Stomach (tissue), 9 donors: ENCODE measurements around the gene RRP36. TPM values are rescaled to one million over a fixed set of nuclear protein-coding genes. Genes with fewer than 3 reads are reported as not detected.

Experiments used
- DNase-seq, 2 donors: peaks; one replicate each; pipeline versions ENCODE4 v3.0.0 to v3.0.0-alpha.2; 2013 to 2019
- H3K27ac ChIP-seq, 5 donors: fragments of 200-600 bp in 4 of 5; sonication (generic) in 4 of 5; one replicate each; pipeline ENCODE4 v1.5.1; 2013 to 2019; ENCODE audit warnings: mild to moderate bottlenecking in 1 of 5, moderate library complexity in 1 of 5
- H3K27me3 ChIP-seq, 3 donors: fragments of 200-600 bp; sonication (generic); one replicate each; pipeline ENCODE4 v1.5.1; 2017 to 2019; ENCODE audit warnings: mixed run types in 1 of 3
- H3K36me3 ChIP-seq, 4 donors: fragments of 200-600 bp; sonication (generic); 1 replicate in 3 of 4; 2 replicates in 1 of 4; pipeline ENCODE4 v1.5.1; 2016 to 2019
- H3K4me1 ChIP-seq, 4 donors: fragments of 200-600 bp; sonication (generic); one replicate each; pipeline ENCODE4 v1.5.1; 2016 to 2019
- H3K4me3 ChIP-seq, 4 donors: fragments of 200-600 bp; sonication (generic) in 3 of 4; one replicate each; pipeline ENCODE4 v1.5.1; 2016 to 2019; ENCODE audit warnings: mild to moderate bottlenecking in 1 of 4
- H3K9me3 ChIP-seq, 4 donors: fragments of 200-600 bp; sonication (generic); one replicate each; pipeline ENCODE4 v1.5.1; 2016 to 2019
- CTCF ChIP-seq, 7 experiments: fragments of 450-650 bp in 4 of 7; fragments of 200-600 bp in 3 of 7; sonication (generic) in 3 of 7; IDR thresholded peaks; one replicate each; pipeline ENCODE4 v1.5.1; 2016 to 2019; ENCODE audit warnings: antibody characterized with exemption in 7 of 7, control low read depth in 2 of 7, mild to moderate bottlenecking in 1 of 7
- EP300 ChIP-seq: sonication (generic); formaldehyde crosslinking; IDR thresholded peaks from one replicate; pipeline ENCODE4 v1.6.1; 2017; ENCODE audit warnings: antibody characterized with exemption
- POLR2A ChIP-seq, 4 donors: fragments of 450-650 bp; IDR thresholded peaks; one replicate each; pipeline ENCODE4 v1.6.1; 2016; ENCODE audit warnings: antibody characterized with exemption in 4 of 4, control low read depth in 2 of 4, mild to moderate bottlenecking in 1 of 4, moderate library complexity in 1 of 4
- POLR2AphosphoS5 ChIP-seq, 3 donors: sonication (generic); formaldehyde crosslinking; IDR thresholded peaks; one replicate each; pipeline ENCODE4 v1.6.1; 2016; ENCODE audit warnings: antibody characterized with exemption in 3 of 3
- WGBS, 5 donors: extraction: QIAGEN DNeasy Blood & Tissue Kit in 3 of 5; methylation state at CpG; one replicate each; pipeline versions ENCODE4 v1.1.5 to v1.1.7; 2013 to 2018; 5-methylcytosine and 5-hydroxymethylcytosine counted together
- intact Hi-C: fragments of 100-400 bp; cut with DNase I; formaldehyde crosslinking; loops from one replicate; pipeline ENCODE4 v1.15.1; 2023; ENCODE audit warnings: low total_unique reads
- polyA plus RNA-seq, 3 donors: library from polyadenylated mRNA; stranded (reverse); fragments of 200-250 nt; gene quantifications; one replicate each; pipeline ENCODE4 v1.2.3, GENCODE V29; 2013
- total RNA-seq, 5 donors: library from RNA; depleted of rRNA; stranded (reverse); fragments of >200 nt; gene quantifications; one replicate each; pipeline versions ENCODE4 v1.1.0 to v1.2.3, GENCODE V29; 2014 to 2016
- donor health status: healthy with polysubstance abuse.
- donor health status: Bipolar disorder and iron deficiency.
- donor health status: healthy.

The RRP36 gene
- total and polyA plus RNA-seq, 8 donors, result 3.5 to 61.1 (median 38.3) TPM

- TF ChIP-seq EP300 (no peak), POLR2A (IDR thresholded peaks at IDR 0.05) (no peak), CTCF (IDR thresholded peaks at IDR 0.05) (no peak), POLR2AphosphoS5 (IDR thresholded peaks at IDR 0.05) (no peak)
- DNase-seq, result peak; percentile 48 to 92
- WGBS, 5 donors, result 4 to 14% (median 8%) methylated on average over 11 to 60 of the region's 60 CpGs
- H3K27me3 ChIP-seq, result peaks cover 0 to 31% (median 5%) of the 10 kb centered on the region in 3 donors
- peaks cover 0 to 44% (median 40%) of the 10 kb centered on the region in 4 donors for H3K36me3 ChIP-seq
- H3K4me1 ChIP-seq, result peaks cover 10 to 31% (median 26%) of the 10 kb centered on the region in 4 donors
- peak within 1 kb of the TSS; percentile 61 to 93 (median 70) for H3K4me3 ChIP-seq
- intact Hi-C loops, result loop anchor here (10.0 kb wide), 1 partner anchor 69 kb away; no protein-coding TSS in a partner anchor
- no peaks in the 10 kb centered on the region for H3K9me3 ChIP-seq
- peak within 1 kb of the TSS; percentile 44 to 74 (median 65) for H3K27ac ChIP-seq
Measured at GRCh38 chr6:43075670-43076463, 54.4 kb downstream of the RRP36 start, which contains the start of gene PTK7. PTK7 (plus strand) TSS chr6:43076314; CDS start chr6:43076489, 175 bp downstream.

GRCh38 chr6:43076464-43077332, 55.3 kb downstream of the RRP36 start:
- intact Hi-C loops, result loop anchor here (10.0 kb wide), 1 partner anchor 68 kb away; no protein-coding TSS in a partner anchor

GRCh38 chr6:43077333-43077809, 55.9 kb downstream of the RRP36 start:
- TF ChIP-seq POLR2A (IDR thresholded peaks at IDR 0.05) (no peak), POLR2AphosphoS5 (IDR thresholded peaks at IDR 0.05) (no peak), CTCF (IDR thresholded peaks at IDR 0.05) (no peak), EP300 (no peak)
- H3K27ac ChIP-seq, result peak overlapping the region in 3 of 5 donors; percentile 65 to 74 (median 74)
- peaks cover 10 to 31% (median 26%) of the 10 kb centered on the region in 4 donors for H3K4me1 ChIP-seq
- H3K4me3 ChIP-seq, result peak overlapping the region; percentile 61 to 93 (median 70)
- peaks cover 0 to 29% (median 25%) of the 10 kb centered on the region in 4 donors for H3K36me3 ChIP-seq
- H3K9me3 ChIP-seq, result no peaks in the 10 kb centered on the region
- H3K27me3 ChIP-seq, result peaks cover 0 to 31% (median 5%) of the 10 kb centered on the region in 3 donors
- DNase-seq, result peak in 1 of 2 donors; percentile 42
- intact Hi-C loops, result loop anchor here (10.0 kb wide), 1 partner anchor 67 kb away; no protein-coding TSS in a partner anchor
- 19 to 31% (median 23%) methylated on average over 8 of the region's 8 CpGs for WGBS, 5 donors

More at GRCh38 chr6:43076464-43077332, 55.3 kb downstream of the RRP36 start:
- DNase-seq, result peak in 1 of 2 donors; percentile 76
- TF ChIP-seq EP300, result no peak
- TF ChIP-seq CTCF (IDR thresholded peaks at IDR 0.05), result no peak
- no peak for TF ChIP-seq POLR2AphosphoS5 (IDR thresholded peaks at IDR 0.05)
- no peak for TF ChIP-seq POLR2A (IDR thresholded peaks at IDR 0.05)
- 1 to 8% (median 1%) methylated on average over 15 to 72 of the region's 72 CpGs for WGBS, 5 donors
- Histone ChIP-seq H3K36me3 (peaks cover 0 to 36% (median 32%) of the 10 kb centered on the region in 4 donors), H3K4me1 (peaks cover 10 to 31% (median 26%) of the 10 kb centered on the region in 4 donors), H3K4me3 (peak overlapping the region; percentile 61 to 93 (median 70)), H3K27me3 (peaks cover 0 to 31% (median 5%) of the 10 kb centered on the region in 3 donors), H3K9me3 (no peaks in the 10 kb centered on the region), H3K27ac (peak overlapping the region; percentile 44 to 74 (median 65))
